Measurements from ENCODE around the gene NOD1. TPM values are rescaled to one million over a fixed set of nuclear protein-coding genes. Genes with fewer than 3 reads are reported as not detected.

Gene NOD1
- total and polyA plus RNA-seq, 2 of the 13 experiments (the other 11 are each of a cell fraction or from before 2014, with no cell fraction given), result 1.7 to 2.9 TPM

- Histone ChIP-seq H3K4me1 (ENCODE audit: insufficient read depth, low read length) (peaks cover 19% of the 10 kb centered on the region), H3K9ac (ENCODE audit: insufficient read depth, low read depth, low read length) (no peak overlapping the region), H3K27me3 (ENCODE audit: control insufficient read depth in 1 of 2, insufficient read depth in 2 of 2, low read length in 2 of 2) (no peaks in the 10 kb centered on the region), H3K36me3 (replicated peaks in 1 of 2; ENCODE audit: control insufficient read depth in 1 of 2, insufficient read depth in 2 of 2, low read length in 2 of 2) (no peaks in the 10 kb centered on the region), H4K20me1 (ENCODE audit: insufficient read depth, low read length) (no peaks in the 10 kb centered on the region), H3K4me3 (replicated peaks in 1 of 3; ENCODE audit: insufficient read depth in 1 of 3, low read depth in 2 of 3, low read length in 3 of 3) (no peak overlapping the region), H3K9me3 (ENCODE audit: low read length) (no peaks in the 10 kb centered on the region), H3K27ac (ENCODE audit: extremely low read length, insufficient read depth, low read length) (no peak overlapping the region), H2AFZ (ENCODE audit: low read length) (no peak overlapping the region), H3K79me2 (ENCODE audit: insufficient read depth, low read length) (no peaks in the 10 kb centered on the region), H3K4me2 (ENCODE audit: low read depth, low read length) (no peak overlapping the region)
- no TSS peak for BruUV-seq (replicated peaks)
- intact Hi-C loops (cut with micrococcal nuclease; ENCODE audit: unreplicated experiment), result no loop called here
- FAIRE-seq, result no peak
- DNase-seq (ENCODE audit: low spot score), result no peak
- in situ Hi-C loops (cut with HindIII; ENCODE audit: extremely low pct_ligation_motif_present, low pct_unique_long_range_greater_than_20kb), result no loop called here
- CTCF ChIA-PET (ENCODE audit: low intra/inter-chr PET ratio, low total read pairs), result no interaction called here
- ATAC-seq, result no peak
- TF ChIP-seq ZFYVE20 (CRISPR knock-in tag; IDR thresholded peaks at IDR 0.05; ENCODE audit: borderline replicate concordance, low read depth) (no peak), CTCF (CRISPR knock-in tag; IDR thresholded peaks at IDR 0.05) (no peak), MATR3 (CRISPR knock-in tag; IDR thresholded peaks at IDR 0.05) (no peak), HIVEP1 (CRISPR knock-in tag; IDR thresholded peaks at IDR 0.05) (no peak), SCMH1 (CRISPR knock-in tag; IDR thresholded peaks at IDR 0.05; ENCODE audit: borderline replicate concordance) (no peak), PRMT3 (CRISPR knock-in tag; IDR thresholded peaks at IDR 0.05; ENCODE audit: borderline replicate concordance, low read depth) (no peak), ZNF672 (CRISPR knock-in tag; IDR thresholded peaks at IDR 0.05) (no peak), NR1H2 (CRISPR knock-in tag; IDR thresholded peaks at IDR 0.05; ENCODE audit: borderline replicate concordance, low read depth) (no peak), ATF3 (CRISPR knock-in tag; IDR thresholded peaks at IDR 0.05) (no peak), NFE2 (CRISPR knock-in tag; IDR thresholded peaks at IDR 0.05) (no peak), JUN (CRISPR knock-in tag; IDR thresholded peaks at IDR 0.05) (no peak)
- TF ChIP-seq, protein P1, sequence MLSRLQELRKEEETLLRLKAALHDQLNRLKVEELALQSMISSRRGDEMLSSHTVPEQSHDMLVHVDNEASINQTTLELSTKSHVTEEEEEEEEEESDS (CRISPR knock-in tag; IDR thresholded peaks at IDR 0.05; ENCODE audit: borderline replicate concordance), result no peak
- POLR2A ChIA-PET, result no interaction called here
- 98% methylated on average over 2 of the region's 2 CpGs for WGBS (ENCODE audit: low lambda C conversion rate)
Observed at GRCh38 chr7:30465811-30466180, 12.8 kb downstream of the NOD1 start.

Measured in HepG2 (cell line).